A172 (cell line): ENCODE results near the gene DUSP5. TPM values are rescaled to one million over a fixed set of nuclear protein-coding genes. Genes with fewer than 3 reads are reported as not detected.
"Not testable (repeated sequence)": the region's sequence is repeated elsewhere in the genome, so short reads cannot be mapped to it uniquely, and the experiment has no call there.

Source experiments
- DNase-seq: peaks from one replicate; pipeline ENCODE4 v3.0.0-alpha.2; 2015; ENCODE audit warnings: low spot score
- total RNA-seq: library from RNA; depleted of rRNA; stranded (reverse); fragments of >200 nt; shearing (Covaris generic); gene quantifications from 2 replicates; pipeline ENCODE4 v1.2.3, GENCODE V29; 2014

Gene DUSP5
- total RNA-seq, 1 experiment from 2014 or later: 9.5 TPM

DNA sequence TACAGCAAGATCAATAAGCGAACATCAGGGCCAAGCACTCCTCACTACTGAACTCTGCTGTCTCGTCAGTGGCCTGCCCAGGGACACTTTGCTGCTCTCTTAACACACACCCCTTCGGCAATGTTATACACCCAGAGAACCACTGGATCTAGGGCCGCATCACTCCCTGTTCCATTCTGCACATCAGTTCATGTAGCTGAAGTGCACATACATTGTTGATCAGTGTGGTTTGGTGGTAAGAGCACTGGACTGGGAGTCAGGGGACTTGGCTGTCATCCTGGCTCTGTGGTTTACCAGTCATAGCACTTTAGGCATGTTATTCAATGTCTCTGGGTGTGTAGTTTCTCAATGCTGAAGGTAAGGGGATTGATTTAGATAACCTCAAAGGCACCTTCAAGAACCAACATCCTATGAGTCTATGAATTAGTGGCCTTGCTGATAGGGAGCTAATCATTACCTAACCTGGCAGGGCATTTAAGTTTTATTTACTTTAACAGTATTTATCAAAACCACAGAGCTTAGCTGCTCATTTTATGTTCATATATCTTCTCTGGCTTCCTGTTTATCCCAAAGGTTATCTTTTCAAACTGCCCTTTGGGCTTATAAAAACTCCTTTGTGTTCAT lies 24.8 kb downstream of the DUSP5 start:
- DNase-seq: peak; percentile 93

DNA sequence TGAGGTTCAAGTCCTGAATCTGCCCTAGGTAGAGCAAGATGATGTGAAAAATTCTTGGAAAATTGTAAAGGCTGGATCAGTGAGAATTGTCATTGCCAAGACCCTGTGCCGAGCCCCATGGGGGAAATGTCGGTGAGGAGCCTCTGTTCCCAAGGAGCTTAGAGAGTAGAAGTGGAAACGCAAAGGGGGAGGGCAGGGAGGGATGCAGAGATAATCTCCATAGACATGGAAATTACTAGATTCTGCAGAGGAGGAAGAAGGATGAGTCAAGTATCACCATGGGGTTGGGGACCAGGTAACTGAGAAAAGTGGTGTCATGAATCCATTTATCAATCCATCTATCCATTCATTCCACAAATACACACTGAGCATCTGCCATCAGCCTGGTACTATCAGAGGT lies 26.0 kb downstream of the DUSP5 start:
- no peak for DNase-seq

DNA sequence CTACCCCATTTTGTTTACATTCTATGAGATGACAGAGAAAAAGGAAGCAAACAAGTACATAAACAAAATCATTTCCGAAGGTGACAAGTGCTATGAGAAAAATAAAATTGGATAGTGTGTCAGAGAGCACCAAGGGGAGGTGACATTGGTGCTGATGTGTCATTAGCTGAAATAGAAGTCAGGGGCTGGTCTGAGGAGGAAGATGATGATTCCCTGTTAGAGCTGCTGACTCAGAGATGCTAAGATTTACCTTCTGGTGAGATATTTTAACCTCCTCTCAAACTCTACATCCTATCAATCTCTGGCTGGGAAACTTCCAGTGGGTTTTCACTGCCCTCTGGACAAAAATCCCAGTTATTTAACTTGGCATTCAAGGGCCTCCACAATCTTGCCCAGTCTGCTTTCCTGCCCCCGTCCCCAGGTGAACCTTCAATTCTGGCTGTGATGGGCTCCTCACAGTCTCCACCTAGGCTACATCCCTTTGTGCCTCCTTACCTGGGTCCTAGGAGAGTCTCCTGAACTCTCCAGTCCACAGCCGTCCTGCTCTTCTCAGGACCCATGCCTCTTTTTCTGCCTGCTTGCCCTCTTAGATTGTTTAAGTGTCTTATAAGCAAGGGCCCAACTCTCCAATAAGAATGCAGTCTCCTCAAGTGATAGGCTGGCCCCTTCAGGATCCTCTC lies 26.6 kb downstream of the DUSP5 start:
- peak; percentile 72 for DNase-seq

DNA sequence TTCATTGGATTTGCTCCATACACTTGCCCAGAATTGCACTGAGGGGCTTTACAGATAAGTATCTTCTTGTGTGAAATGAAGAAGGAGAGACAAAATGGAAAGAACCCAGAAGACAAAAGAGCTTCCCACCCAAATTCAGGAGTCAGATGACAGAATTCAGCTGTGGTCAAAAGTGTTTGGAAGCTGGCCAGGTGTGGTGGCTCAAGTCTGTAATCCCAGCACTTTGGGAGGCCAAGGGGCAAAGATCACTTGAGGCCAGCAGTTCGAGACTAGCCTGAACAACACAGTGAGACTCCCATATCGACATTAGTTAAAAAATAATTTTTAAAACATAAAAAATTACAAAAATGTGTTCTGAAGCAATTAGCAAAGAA lies 27.1 kb downstream of the DUSP5 start:
- DNase-seq: no peak

DNA sequence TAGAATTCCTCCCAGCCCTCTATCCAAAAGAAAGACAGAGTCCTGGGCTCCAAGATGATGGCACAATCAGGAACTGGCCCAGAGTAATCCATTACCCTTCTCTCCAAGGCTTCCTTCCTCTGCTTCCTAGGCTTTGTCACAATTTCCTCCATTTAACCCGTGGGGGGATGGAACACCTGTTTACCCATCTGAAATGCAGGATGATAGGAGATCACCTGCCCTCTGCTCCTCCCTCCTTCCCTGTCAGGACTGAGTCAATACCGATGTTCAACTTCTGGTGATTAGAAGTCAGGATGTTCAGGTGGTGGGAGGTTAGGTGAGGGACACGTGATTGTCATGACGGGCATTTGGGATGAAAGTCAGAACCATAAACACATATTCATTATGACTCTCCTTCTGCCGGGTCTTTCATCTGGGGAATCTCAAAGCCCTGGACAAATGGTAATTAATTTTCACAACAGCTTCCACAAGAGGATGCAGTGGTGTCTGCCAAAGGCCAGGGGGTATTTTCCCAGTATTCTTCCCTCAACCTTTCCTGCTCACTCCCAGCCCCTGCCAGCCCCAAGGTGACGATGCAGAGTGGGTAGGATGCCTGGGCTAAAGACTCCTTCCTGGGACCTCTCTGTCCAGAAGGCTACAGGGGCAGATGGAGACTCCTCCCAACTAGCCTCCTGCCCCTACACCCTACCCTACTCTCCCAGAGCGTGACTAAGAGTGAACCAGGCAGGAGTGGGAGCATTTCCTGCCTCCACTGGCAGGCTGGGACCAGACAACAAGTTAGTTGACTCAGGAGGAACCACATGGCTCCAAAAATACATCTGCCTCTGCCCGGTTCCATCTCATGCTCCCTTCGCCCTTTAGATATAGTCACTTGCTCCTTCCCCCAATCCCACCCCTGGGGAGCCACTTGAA lies 27.9 kb downstream of the DUSP5 start:
- DNase-seq: peak; percentile 73

DNA sequence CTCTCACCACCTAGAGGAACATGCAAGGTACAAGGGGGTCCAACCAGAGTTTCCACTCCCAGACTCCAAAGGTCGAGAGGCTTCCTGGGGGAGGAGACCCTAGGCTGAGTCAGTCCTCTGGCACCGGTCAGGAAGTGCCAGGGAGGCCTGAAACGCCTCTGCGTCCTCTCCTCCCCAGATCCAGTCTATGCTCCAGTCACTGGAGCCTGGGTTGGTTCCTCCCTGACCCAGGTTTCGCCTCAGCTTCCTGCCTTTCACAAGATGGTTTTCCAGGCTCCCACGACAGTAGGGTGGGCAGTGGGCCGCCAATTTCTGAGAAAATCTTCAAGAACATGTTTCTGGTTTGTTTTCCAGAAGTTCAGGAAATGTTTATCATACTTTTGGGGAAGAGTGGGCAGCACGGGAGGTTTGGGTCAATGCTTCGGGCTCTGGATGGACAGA lies 30.0 kb downstream of the DUSP5 start:
- DNase-seq: no peak

DNA sequence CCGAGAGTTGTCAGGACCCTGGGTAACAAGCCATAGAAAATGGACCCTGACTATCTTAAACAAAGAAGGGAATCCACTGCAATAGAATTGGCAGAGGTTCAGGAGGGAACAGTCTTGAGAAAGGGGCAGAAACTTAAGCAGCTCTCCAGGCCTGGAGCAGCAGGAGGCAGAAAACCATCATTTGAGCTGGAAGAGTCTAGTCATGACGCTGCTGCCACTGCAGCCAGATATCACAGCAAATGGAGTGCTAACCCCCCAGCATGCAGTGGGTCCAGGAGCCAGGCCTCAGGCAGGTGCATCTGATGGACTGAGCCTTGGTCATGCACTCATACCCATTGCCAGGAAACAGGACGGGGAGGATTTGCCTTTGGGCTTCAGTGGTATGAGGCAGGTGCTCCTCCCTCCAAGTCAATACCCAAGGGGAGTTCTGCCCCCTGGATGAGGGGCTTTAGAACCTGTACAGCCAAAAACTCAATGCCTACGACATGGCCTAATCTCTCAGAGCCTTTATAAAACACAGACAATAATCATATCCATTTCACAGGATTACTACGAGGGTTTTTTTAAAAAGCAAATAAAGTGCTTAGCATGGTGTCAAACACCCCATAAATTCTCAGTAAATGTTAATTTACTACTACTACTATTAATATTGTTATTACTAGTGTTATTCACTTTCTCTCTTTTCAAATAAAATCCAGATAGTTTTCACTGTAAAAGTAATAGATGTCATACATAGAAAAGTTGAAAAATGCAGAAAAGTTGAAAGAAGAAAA lies 30.7 kb downstream of the DUSP5 start:
- DNase-seq: no peak

DNA sequence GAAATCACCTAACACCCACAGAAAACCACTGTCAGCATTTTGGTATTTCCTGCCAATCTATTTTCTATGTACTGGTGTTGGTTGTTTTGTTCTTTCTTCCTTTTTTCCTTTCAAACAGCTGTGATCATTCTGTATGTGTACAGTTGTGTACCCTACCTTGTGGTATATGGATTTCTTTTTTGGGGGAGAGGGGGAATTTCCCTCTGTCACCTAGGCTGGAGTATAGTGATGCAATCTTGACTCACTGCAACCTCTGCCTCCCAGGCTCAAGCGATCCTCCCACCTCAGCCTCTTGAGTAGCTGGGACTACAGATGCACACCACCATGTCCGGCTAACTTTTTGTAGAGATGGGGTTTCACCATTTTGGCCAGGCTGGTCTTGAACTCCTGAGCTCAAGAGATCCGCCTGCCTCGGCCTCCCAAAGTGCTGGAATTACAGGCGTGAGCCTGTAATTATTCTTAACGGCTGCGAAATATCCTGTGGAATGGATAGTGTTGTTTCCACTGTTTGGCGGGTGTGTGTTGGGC lies 31.4 kb downstream of the DUSP5 start:
- DNase-seq: not testable (repeated sequence)

DNA sequence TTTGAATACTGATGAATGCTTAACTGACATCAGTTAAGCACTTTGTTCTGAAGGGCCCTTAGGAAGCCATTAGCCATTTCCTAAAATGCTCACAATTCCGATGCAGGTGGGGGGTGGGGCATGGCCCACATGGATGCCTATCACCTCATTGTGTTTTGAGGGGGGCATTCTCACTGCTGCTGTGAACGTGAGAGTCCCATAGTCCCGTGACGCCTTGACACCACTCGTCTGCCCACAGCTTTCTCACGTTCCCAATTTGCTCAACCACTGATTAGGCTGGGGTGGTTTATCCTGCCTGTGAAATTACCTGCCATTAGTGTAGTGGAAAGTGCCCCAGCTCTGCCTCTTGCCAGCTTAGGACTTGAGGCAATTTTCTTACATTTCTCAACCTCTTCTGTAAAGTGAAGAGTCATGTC lies 31.9 kb downstream of the DUSP5 start:
- DNase-seq: no peak

DNA sequence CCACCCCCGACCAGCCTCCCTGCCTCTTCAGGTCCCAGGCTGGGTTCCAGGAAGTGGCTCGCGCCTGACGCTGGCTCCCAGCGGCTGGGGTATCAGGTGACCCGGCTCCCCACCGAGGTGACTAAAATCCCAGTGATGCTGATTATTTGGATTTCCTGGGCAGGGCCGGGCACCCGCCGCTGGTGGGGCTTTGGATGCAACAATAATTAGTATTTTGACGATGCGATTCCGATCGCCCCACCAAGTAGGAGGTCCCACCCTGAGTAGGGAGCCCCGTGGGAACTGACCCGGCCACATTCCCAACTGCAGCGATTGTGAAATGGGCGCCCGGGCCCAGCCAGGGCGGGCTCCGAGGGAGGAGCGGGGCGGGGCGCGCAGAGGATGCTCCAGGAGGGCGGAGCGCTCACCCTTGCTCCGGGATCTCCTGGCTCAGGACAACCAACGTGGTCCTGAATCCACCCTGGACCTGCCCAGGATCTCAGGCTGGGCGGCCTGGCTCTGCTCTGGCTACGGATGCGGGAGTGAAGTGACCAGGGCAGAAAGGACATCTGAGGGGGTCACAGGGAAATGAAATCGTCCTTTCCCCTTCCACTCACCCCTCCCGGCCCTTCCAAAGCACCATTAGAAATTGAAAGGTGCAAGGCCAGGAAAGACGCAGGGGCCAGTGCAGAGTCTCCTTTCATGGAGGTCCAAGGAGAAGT lies 32.6 kb downstream of the DUSP5 start:
- DNase-seq: peak; percentile 87

DNA sequence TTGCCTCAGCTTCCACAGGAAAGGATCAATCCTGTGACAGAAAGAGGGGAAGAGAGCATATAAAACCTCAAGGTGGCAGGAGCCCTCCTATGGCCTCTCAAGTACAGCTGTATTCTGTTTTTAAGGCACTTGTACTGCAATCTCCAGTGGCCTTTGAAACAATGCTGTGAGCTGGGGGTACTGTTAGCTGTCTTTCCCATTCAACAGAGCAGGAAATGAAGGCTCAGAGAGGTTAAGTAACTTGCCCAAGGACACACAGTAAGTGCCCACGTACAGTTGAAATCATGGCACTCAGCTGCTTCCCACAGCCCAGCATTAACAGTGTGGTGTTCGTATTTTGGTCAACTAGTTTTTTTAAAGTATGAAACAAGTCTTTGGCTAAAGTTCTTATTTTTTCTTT lies 34.0 kb downstream of the DUSP5 start:
- no peak for DNase-seq

DNA sequence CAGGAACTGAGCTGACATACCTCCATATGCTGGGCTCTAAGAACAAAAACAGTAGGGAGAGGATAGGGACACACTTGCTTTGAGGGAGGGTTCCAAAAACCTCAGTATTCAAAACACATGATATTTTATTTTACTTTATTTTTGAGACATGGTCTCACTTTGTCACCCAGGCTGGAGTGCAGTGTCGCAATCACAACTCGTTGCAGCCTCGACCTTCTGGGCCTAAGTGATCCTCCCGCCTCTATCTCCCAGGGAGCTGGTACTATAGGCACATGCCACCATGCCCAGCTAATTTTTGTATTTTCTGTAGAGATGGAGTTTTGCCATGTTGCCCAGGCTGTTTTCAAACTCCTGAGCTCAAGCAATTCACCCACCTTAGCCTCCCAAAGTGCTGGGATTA lies 34.9 kb downstream of the DUSP5 start:
- not testable (repeated sequence) for DNase-seq

DNA sequence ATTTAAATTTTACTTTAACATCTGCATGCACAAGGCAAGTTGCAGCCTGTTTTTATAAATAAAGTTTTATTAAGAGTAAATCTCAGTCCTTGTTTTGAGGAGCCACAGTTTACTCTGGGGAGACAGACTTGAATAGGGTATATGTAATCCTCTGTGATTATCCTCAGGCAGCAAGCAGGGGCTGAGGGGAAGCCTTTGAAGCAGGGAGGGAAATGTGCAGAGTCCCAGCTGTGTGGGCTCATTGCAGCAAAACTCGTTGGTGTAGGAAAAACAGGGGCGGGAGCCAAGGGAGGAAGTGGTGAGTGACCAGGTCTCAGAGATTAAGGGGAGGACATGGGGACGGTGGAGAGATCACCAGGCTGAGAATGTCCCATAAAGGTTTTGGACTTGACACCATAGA lies 35.4 kb downstream of the DUSP5 start:
- no peak for DNase-seq

DNA sequence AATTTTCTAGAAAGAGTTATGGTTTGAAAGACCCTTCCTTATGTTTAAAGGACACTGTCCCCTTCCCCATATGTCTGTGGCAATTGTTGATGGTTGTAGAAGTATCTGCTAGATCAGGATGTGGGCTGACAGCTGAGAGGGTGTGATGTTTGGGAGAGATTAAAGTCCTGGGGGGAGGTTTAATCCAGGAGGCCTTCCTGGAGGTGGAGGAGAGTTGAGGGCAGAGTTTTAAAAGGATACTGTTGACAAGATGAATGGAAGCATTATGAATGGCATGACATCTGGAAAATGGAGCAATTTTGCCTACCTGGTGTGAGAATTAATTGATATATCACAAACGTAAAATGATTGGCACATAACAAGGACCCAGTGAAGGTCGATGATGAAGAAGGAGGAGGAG lies 36.9 kb downstream of the DUSP5 start:
- no peak for DNase-seq

DNA sequence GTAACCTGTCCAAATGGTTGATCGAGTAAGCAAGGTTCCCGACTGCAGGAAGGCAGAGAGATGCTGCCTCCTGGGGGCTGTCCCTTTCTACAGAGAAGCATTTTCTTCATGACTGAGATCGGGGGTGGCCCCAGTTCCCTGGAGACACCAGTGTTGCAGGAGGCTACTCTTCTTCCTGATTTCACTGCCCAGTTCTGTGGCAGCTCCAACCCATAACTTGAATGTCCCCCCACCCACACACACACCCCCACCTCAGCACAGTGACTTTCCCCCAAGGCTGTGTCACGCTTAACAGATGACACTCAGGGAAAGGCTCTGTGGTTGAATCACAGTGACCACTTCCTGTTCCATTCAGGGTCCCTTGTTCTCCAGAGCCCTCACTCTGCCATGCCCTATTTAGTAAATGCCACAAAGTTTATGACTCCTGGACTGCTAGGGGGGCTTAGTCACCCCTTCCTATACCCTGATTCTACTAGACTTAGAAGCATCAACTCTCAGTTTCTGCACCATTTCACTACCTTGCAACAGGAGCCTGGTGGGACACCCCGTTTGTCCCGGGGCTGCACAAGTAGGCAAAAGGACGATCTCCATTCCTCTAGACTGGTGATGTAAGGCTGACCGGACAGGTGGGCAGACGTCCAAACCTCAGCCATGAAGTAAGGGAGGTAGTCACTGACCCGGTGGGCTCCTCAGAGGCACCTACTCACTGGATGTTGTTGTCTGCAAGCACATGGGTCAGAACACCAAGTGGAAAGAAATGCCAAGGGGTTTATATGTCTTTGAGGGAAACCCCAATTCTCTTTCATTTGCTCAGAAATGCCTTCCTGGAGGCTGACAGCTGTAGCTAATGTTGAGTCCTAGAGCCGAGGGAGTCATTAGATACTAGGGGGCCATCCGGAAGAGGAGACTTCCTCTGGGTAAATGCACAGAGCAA lies 38.5 kb downstream of the DUSP5 start:
- DNase-seq: peak; percentile 89

DNA sequence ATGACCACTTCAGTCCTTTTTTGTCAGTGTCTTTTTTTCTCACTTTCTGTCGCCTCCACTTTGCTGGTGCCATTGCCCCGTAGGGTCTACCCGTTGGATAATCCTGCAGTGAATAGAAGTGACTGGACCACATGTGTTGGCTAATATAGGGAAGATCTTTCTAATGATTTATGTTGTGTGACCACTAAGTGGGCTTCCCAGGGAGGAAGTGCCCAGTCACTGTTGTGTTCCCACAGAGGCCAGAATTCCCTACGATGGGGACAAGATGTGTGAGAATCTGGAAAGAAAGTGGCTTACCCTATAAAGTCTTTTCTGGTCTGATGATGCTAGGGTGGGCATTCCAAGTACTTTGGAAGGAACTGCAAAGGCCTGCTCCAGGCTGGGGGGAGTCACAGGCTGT lies 41.4 kb downstream of the DUSP5 start:
- no peak for DNase-seq

DNA sequence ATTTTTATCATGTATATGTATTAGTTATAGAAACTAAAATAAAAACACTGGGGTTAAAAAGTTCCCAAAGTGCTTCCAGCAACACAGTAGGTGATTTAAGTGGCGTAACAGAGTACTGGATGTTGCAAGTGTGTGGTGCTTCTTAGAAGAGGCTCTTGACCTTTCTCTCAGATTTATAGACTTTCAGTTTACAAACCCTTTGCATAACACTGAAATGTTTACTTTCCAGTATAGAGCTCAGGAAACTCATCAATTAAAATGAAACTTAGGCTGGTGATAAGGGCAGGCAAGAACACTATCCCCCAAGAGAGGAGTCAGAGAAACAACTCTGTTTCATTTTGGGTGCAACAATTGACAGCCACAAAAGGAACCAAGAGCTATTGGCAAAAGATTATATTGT lies 42.3 kb downstream of the DUSP5 start:
- DNase-seq: no peak

DNA sequence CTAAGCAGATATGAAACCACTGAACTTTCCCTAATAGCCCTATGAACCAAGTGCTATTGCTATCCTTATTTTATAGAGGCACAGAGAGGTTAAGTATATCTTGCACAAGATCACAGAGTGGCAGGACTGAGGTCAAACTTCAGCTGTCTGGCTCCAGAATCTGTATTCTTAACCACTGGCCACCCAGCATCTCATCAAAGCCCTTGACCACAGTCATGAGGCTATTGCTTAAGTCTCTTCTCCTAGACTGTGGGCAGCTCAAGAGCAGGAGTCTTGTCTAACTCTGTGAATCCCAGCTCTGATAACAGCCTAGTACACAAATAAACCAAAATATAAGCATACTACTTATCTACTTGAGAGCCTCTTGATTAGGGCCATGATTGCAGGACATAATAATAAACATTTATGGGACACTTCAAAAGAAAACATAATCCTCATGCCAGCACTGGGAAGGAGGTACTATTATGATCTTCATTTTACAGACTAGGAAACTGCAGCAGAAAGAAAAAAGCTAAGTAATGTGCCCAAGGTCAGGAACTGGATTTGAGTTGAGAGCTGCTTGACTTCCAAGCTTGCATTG lies 47.3 kb downstream of the DUSP5 start:
- DNase-seq: no peak

DNA sequence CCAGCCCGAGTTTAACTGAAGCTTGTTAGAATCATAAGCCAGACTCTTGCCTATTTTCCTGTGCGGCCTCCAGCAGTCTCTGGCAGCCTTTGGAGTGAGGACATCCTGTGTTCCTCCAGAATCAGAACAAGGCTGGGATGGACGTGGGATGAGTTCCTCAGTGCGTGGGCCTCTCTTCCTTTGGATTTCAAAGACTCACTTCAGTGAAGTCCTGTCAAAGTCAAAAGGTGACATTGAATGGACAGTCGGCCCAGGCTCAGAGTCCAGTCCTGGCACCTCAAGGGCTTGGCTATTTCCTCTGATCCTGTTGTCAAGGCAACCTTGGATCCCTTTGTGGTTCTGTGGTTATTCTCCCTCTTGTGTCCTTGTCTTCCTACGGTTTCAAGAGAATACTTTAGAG lies 48.4 kb downstream of the DUSP5 start:
- peak; percentile 25 for DNase-seq
